ENCODE results near the gene CD164.

DNA sequence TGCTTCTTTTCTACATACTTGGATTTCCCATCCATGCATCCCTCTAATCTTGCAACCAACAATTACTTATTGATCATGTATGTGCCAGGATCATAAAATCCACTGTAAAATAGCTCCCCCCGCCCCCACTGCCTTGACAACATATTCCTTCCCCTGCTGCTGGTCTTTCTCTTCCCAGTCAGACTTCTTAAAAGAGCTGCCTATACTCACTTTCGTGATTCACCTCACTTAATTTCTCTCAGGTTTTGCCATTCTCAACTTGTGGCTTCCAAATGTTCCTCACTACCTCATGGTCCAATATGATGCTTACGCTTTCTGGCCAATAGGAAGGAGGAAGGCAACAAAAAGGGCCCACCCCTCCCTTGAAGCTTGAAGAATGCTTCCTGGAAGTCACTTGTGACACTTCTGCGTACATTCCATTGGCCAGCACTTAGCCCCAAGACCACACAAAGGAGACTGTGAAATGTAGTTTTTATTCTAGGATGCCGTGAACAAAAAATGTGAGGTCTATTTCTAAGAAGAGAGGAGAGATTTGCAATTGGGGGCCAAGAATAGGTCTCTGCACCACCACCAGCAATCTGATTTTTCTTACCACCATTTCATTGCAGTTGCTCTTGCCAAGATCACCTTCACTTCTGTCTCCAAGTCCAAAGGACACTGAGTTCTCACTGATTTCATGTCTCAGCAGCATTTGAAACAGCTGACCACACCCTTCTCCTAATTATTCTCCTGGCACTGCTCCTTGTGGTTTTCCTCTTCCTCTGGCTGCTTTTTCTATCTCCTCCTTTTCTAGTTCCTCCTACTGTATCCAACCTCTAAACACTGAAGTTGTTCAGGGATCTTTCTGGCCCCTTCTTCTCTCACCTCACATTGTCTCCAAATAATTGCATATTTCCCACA is 30.8 kb downstream of the CD164 start:
- TF ChIP-seq, protein P1, sequence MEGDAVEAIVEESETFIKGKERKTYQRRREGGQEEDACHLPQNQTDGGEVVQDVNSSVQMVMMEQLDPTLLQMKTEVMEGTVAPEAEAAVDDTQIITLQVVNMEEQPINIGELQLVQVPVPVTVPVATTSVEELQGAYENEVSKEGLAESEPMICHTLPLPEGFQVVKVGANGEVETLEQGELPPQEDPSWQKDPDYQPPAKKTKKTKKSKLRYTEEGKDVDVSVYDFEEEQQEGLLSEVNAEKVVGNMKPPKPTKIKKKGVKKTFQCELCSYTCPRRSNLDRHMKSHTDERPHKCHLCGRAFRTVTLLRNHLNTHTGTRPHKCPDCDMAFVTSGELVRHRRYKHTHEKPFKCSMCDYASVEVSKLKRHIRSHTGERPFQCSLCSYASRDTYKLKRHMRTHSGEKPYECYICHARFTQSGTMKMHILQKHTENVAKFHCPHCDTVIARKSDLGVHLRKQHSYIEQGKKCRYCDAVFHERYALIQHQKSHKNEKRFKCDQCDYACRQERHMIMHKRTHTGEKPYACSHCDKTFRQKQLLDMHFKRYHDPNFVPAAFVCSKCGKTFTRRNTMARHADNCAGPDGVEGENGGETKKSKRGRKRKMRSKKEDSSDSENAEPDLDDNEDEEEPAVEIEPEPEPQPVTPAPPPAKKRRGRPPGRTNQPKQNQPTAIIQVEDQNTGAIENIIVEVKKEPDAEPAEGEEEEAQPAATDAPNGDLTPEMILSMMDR (conservative IDR thresholded peaks at IDR 0.05; ENCODE audit: low read depth, low read length) = no peak
- TF ChIP-seq EZH2 (IDR thresholded peaks at IDR 0.05; ENCODE audit: low read length, unreplicated experiment) = no peak

All from PC-3 (cell line).